Stimulated activated CD4-positive, alpha-beta T cell treated with anti-CD3 and anti-CD28 coated beads, TNF-alpha, amount 100 ng/mL, for 24 hours (primary cell): ENCODE data around the gene LHPP.
A peak's percentile ranks its signal among the peaks of the same experiment; 100 is the strongest.

Experiments
- DNase-seq, 3 experiments: peaks; one replicate each; pipeline ENCODE4 v3.0.0-alpha.2; 2020; ENCODE audit warnings: low read depth in 3 of 3

The LHPP gene

DNA sequence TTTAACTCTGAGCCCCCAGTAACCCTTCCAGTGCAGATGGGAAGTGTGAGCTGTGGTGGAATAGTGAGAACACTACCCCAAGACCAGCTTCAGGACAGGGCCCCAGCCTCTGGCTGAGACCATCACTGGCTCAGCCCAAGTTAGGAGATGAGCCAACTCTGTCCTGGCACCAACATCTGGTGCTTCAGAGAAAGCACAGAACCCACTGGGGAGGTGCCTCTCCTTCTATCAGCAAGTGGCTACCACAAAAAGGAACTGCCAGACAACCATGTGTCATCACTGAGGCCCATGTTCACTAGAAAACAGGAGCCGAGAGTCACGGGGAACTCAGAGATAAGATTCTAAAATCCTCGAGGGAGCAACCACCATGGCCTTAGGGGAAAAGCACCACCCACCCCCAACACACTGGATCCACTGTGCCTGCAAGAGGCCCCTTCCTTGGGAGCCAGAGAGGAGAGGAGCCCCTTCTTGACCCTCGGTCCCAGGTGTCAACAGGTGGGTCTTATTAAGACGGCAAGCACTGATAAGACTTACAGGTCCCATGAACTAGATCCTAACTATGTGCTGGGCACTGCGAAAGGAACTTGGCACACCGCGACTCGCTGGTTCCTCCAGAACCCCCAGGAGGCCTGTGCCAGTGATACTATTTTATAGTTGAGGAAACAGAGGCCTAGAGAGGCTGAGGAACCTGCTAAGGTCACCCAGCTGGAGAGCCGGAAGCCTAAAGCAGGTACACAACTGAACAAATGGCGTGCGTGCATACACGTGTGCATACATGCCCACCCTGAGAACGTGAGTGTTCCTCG, 179.9 kb downstream of the LHPP start:
- peak in 1 of 3 experiments; percentile 25 for DNase-seq

DNA sequence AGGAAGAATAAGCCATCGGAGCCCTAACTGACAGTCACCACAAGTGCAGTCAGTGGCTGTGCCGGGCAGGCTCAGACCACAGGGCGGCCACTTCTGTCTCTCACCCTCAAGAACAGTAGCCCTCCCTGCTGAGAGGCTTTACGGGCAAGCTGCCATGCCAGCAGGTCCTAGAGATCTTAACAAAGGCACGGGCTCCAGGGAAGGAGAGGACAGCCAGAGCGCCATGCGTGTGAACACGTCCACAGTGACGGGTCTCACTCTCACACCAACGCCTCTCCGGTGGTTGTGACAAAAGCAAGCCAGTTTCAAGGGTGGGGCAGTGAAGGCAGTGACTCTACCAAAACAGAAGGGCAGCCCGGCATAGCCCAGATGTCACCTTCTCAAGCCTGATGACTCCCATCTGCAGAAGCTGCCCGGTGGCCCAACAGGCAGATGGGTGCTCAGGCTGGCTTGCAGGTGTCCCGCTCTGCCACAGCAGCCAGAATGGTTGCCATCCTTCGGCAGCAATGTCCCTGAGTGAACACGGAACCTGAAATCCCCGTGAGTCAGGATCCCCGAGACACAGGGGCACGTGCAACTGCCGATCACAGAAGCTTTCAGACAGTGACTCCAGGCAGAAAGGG, 180.6 kb downstream of the LHPP start:
- DNase-seq, result no peak

DNA sequence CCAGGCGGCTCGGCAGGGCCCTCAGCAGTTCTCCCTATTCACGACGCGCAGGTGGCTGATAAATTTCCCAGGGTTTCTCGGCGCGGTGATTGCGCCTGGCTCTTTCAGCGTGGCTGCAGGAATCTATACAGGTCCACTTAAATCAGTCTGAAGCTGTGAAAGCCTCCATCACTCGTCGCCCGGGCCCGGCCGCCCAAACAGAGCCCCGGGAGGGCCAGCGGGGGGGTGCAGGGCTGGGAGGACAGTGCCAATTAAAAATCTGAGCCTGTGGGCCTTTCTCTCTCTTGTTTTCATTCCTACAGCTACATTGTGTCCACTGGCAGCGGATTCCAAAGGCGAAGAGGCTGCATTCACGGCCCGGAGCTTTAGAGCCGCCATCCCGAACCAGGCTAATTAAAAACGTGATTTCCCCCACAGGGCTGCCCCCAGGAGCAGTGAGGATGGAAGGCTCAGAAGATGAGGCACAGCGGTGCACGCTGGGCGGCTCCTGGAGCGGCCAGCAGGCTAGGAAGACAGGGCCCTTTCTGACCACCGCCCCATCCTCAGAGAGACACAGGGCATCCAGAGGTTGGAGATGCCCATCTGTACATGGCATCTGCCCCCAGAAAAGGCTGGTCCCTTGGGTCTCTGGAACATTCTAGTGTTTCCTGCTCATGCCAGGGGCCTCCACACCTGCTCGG, 181.8 kb downstream of the LHPP start:
- DNase-seq, result no peak

DNA sequence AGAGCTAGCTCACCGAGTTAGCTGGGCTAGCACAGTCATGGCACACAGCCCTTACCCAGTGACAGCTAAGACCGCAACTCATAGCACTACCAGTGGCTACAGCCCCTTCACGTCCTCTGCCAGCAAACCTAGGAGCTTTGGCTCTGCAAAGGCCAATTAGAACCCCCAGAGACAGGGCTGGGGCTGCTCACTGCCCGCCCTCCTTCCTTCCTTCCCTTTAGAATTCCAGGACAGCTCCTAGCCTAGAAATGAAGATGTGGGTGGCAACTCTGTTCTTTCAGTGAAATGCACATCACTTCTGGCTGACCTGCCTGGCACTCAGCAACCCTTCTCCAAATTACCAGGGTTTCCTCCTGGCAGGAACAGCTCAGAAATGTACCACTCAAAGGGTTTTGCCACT, 182.6 kb downstream of the LHPP start:
- DNase-seq, result no peak

DNA sequence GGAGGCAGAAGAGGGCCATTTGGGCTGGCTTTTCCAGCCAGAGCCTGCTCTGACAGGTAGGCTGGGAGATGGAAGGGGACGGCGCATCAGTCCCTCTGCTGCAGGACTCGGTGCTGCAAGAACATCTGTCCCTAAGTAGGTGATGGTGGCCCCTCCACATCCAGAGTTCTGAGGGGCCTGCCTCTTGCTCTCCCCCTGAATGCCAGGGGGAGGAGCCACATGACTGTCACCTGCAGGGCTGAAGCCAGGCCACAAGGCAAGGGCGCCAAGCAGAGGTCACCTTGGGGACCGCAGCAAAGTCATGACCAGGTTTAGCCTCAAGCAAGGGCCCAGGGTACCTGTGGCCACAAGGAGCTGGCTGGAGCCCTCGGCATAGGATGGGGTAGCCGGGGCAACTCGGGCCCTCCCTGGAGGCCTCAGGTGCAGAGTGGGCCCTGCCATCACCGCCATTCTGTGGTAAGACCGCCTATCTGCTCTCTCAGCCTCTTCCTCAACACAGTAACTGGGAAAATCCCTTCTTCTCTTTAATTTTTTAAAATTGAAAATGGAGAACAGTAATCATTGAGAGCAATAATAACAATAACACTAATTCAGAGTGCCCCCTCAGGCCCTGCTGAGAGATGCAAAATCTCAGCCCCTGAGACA, 183.3 kb downstream of the LHPP start:
- no peak for DNase-seq

DNA sequence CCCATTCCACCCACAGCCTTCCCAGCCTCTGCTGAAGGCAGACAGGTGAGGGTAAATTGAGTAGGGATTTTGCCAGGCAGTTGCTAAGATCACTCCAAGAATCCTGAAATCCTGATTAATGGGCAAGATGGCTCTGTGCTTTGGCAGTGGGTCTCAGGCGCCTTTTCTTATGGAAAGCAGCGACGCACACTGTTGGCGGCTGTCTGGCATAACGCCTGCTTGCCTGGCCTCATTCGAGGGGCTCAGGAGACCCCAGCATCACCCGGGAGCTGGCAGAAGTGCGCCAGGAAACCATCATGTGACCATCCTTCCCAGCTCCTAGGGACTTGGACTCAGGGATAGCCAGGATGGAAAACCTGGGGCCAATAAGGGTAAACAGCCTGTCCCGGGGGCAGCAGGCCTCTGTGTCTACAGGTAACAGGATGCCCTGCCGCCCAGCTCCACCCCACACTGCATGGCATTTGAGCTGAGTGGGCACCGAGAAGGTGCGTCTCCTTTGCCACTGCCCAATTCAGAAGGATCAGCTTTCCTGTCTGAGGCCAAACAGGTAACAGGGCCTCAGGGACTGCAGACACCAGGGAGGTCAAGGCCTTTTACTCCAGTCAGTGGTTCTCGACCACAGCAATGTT, 184.0 kb downstream of the LHPP start:
- DNase-seq, result no peak

DNA sequence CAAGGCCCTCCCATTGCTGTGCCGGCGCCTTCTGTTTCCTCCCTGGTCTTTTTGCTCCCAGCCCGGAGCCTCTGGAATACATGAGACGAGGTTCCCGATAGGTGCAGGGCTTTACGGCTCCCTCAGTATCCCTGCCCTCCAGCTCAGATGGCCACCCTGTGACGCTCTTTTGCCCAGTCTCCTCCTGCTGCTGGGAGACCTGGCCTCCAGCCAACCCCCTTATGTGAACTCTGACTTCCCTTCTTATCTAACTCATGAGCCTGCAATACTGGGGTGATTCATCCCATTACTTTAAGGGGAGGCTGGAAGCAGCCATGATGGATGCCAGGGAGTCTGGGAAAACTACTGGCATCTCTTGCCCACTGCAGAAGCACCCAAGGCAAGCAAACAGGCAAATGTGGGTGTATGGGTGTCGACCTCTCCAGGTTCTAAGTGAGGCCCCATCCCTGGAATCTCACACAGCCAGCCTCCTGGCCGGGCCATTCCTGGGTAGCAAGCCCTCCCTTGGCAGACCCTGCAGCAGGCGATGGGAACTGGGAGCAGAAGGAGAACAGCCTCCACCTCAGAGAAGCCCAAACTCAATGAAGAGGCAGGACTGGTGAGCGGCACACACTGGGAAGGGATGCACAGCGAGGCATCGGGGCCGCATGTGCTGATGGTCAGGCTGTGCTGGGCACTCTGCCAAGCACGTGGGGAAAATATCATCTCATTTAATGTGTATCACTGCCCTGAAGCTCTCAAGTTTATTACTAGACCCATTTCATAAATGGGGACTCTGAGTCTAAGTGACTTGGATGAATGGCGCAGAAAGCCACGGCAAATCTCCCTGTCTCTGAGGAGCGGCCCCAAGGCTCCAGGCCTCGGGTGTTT, 185.1 kb downstream of the LHPP start:
- DNase-seq, result no peak

DNA sequence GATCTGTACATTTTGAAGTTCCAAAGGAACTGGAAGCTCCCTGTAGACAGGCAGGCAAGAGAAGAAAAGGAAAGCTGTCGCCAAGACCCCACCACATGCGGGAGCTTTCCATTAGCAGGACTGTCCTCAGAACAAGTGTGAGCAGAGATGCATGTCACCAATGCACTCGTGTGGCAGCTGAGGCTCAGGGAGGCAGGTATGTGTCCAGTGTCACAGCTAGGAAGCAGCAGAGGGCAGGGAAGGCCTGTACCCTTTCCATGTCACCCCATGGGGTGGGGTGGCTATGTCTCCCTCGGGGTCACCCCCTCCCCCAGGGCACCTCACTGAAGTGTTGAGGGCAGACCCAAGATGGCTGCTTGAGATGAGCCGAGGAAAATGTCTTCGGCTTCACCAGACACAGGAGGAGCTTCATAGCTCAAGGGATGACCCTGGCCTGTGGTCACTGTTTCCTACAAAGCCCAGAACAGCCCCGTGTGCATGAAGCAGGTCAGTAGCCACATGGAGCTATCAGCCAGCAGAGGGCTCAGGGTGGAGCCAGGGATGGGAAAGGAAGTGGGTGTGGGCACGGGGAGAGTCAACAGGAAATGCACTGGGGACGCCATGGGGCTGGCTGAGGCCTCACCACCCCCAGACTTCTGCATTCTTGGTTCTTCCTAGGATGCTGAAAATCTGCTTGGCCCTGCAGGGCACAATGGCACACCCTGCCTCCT, 186.0 kb downstream of the LHPP start:
- peak in 2 of 3 experiments; percentile 34 to 60 for DNase-seq

DNA sequence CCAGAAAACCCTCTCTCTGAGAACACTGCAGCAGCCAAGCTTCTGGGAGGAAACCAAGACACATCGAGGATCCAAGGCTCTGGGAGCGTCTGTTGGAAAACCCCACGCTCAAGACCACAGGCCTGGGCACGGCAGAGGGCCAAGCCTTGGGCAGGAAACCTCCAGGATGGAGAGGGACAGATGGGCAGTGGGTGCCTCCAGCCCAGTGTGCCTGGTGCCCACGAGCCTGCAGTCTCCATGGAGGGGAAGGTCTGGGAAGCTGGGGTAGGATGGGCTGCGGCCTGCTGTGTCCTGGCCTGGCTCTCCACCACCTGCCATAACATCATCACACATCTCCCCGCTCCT, 186.5 kb downstream of the LHPP start:
- DNase-seq, result no peak

DNA sequence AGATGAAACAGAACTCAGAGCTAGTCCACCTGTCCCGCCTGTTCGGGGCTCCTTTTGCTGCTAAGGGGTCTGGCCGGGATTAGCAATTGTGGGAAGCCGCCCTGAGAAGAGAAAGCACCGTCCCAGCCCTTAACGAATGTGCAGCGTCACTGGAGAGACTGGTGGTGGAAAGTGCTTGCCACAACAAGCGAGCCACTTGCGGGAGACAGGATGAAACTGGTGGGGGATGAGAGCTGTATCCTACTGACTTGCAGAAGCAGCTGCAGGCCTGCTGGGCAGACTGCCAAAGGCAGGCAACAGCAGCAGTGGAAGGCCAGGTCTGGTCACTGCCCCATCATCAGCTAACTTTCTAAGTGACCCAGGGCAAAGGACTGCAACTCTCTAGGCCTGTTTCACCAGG, 187.1 kb downstream of the LHPP start:
- peak; percentile 25 to 53 (median 28) for DNase-seq

DNA sequence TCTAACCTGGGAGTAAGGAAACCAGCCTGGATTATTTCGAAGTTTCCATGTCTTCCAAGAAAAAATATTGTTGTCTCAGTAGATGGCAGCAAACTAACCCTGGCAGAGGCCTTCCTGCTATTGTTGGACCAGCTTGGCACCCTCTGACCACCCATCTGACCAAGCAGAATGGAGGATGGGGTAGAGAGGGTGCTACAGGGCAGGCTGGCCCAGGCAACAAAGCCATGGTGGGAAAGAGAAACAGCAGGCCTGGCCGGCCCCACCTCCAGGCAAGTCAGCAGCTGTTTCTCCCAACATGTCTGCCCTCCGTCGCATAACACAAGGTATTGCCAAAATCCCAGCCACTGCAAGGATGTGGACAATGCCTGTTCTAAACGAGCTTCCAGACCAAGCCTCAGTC, 187.6 kb downstream of the LHPP start:
- DNase-seq, result no peak

DNA sequence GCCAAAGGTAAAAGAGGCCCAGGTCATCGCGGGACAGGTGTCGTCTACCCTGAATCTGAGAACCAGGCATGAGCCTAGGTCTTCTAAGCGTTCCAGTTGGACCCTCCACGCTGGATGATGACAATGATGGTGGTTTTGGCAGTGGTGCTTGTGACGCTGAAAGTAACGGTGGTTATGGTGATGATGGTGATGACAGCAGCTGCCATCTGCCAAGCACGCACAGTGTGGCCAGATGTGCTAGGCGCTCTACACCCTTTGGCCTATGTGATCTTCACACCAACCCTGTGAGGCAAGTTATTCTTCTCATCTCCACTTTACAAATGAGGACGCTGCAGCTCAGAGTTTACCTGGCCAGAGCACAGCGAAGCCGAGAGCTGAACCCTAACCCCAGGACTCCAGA, 188.6 kb downstream of the LHPP start:
- no peak for DNase-seq

DNA sequence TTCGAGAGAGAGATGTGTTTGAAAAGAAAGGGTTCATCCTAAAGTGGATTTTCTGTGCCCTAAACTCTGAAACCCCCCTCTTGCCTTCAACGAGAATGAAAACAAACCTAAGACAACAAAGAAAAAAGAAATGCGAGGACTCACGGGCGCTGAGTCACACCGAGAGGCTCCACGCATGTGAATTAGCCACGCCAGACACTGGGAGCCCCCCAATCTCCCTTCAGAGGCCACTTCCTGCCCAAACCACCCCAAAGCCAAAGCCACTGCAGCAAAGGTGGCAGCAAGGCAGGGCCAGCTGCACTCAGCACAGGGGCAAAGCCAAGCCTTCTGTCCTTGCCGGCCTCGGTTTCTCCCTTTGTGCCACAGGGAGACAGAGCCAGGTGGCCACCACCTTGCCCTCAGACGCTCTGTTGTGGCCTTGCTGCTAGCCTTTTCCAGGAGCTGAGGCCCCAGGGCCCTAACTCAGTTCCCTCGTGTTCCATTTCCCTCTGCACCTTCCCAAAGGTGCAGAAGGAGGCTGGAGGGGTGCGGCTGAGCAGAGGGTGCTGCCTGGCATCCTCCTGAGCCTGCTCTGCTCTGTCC, 189.3 kb downstream of the LHPP start:
- DNase-seq, result peak; percentile 30 to 57 (median 34)

DNA sequence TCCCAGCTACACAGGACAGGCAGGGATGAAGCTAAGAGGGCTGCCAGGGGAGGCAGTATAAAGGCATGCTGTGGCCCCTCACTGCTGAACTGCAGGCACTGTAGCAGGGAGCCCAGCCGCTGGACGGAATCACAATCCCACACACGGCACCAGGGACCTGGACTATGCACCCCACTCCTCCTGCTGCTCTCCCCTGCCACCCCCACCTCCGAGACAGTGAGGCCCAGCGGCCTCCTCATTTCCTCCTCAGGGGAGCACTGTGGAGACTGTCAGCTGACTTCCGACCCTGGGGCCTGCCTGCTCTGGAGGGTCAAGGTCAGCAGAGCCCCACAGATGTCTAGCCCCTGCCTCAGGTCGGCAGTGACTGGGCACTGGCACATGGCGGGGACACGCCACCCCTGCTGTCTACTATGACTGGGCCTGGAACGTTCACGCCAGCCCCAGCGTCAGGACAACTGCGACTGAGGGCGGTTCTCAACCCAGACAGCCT, 189.8 kb downstream of the LHPP start:
- no peak for DNase-seq

DNA sequence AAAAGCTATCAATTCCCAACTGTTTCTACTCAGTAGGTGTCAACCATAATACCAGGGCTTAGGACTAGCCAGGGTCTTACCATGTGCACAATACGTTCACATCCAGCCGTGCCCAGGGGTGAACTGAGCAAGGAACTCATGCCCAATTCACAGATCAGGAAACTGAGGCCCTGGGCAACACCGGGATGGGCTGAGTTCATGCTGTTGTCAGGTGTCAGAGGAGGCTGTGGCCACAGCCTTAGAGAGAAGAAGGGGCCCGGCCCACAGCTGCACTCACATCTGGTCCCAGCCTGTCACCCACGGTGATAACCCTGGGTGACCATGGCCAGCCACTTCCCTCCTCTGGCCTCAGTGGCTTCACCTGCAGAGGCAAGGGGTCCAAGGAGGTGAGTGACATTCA, 190.6 kb downstream of the LHPP start:
- no peak for DNase-seq

DNA sequence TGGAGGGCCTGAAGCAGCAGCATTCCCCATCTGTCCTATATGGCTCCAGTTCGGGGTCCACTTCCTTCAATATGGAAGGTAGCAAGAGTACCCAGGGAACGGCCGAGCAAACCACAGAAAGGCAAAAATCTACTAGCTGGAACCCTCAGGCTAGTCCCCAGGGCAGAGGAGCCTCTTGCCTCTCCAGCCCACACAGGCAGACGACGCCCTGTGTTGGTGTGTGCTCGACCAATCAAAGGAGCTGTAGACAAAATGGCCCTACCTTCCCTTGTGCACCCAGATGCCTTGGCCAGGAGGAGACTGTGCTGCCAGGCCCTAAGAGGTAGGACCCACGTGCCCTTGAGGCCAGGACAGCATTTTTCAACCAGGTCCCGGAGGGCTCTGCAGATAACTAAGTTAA, 191.1 kb downstream of the LHPP start:
- no peak for DNase-seq

DNA sequence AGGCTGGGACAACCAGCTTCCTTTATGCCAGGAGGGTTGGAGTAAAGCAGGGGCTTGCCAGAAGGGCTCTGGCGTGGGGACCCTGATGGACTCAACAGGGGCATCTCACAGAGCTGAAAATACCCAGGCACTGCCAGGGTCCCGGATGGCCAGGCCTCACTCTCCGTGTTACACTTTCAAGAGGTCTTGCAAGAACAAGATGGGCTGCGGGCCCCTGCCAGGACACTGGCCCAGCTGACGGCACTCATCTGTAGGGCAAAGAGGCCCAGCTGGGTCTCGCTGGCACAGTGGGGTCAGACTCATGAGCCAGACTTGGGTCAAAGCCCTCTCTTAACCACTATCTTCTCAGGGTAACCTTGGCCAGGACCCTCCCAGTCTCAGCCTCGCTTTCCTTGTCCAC, 191.7 kb downstream of the LHPP start:
- DNase-seq, result no peak

DNA sequence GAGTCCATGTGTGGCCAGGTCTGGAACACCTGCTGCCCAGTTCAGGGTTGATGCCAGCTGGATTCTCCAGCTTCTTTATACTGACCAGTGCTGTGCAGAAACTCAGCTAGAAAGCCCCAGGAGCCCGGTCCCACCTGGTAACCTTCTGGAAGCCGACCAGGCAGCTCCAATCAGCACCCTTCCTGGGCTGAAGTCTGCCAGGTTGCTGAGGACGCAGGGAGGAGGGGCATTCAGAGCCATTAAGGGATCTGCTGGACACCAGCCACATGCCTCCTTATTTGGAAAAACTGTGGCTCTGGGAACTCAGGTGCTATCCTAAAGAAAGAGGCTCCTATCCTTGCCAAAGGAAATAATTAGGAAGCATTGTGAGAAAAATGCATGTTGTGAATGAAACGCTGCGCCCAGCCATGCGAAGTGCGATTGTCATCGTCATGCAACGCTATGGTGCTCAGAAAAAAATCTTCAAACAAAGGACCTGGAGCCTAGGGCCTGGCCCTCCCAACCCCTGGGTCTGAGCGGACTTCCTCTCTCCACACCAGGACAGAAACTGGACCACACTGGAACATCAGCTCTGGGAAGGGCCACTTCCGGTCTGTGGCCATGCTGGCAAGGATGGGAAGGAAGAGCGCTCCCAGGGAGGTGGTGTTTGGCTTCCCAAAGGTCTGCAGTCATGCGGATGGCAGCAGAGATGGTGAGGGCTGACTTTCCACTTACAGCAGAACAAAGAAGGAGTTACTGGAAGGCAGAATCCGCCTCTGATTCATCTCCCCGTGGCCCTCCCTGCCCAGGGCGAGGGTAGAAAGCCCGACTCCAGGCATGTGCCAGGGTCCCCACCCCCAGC, 192.4 kb downstream of the LHPP start:
- DNase-seq, result no peak

DNA sequence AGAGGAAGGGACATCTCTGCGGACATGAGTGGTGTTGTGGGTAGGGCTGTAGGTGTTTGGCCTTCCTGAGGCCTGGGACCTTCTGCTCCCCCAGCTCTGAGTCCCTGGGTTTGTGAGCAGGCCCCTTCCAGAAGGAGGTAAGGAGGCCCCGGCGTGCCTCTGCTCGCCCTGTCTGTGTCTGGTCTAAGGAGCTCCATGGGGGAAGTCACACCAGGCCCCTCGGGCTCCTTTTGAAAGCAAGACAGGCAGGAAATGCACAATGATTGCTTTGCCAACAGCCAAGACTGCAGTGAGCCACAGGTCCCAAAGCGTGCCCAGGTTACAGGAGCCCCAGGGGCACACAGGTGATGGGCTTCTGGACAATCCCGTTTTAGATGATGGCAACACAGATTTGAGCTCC, 193.1 kb downstream of the LHPP start:
- DNase-seq, result no peak
